Measurements from ENCODE around the gene GMEB2. TPM values are rescaled to one million over a fixed set of nuclear protein-coding genes. Genes with fewer than 3 reads are reported as not detected.

The GMEB2 gene
- total RNA-seq, 2 donors from 2014 or later, result 11.5 to 12.3 TPM

DNA sequence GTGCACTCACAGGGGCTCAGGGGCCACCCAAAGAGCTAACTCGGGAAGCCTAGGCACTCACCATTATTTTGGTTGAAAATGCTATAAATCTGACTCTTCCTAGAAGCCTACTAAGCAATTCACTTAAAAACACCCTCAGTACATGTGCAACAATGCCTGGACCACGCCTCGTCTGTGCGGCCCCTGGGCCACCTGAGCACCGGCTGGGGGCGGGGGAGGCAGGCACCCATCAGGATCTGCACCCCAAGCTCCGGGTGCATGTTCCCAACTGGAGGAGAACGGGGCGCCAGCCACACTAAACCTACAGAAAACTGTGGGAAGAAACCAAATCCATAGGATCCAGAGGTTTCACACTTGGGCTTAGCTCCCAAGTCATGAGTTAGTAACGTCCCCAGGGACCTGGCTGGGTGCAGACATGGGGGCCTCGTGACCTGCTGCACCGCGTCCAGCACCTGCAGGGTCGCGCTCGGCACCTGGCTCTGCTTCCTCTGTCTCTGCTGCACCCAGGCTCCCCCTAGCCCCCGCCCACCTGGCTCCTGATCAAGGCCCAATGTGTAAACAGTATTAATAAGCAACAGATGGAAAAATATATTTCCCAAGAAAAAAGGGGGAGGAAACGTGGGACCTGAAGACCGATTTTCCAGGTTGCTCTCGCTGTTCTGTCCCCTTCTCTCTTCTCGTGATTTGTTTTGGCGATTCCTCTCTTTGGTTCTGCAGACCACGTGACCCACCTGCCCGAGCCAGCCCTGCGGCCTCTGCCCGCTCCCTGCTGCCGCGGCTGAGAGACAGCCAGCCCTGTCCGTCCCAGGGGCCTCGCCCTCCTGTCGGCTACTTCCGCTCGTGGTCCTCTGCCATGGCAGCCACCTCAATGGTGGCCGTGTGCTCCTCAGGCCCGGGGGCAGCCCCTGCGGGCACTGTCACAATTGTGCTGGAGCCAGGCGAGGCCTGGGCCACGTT is 37.4 kb downstream of the GMEB2 start:
- H3K4me3 ChIP-seq (ENCODE audit: low read length), result no peak overlapping the region
- no peak overlapping the region for H3K9ac ChIP-seq (ENCODE audit: extremely low read depth, low read length, poor library complexity, severe bottlenecking)
- TF ChIP-seq CTCF (conservative IDR thresholded peaks at IDR 0.05), result no peak
- WGBS, 2 experiments (ENCODE audit: insufficient coverage in 1 of 2, insufficient read length in 1 of 2), result 92 to 97% methylated on average over 26 to 38 of the region's 38 CpGs
- peaks cover 5% of the 10 kb centered on the region for H3K4me1 Mint-ChIP-seq
- no peak overlapping the region for H3K27ac ChIP-seq (ENCODE audit: low read depth, low read length)
- no peaks in the 10 kb centered on the region for H3K9me3 Mint-ChIP-seq
- H3K36me3 ChIP-seq (ENCODE audit: control insufficient read depth, insufficient read depth, low read length), result no peaks in the 10 kb centered on the region
- H3K27ac Mint-ChIP-seq, result no peak overlapping the region
- H3K36me3 Mint-ChIP-seq (ENCODE audit: low read depth), result peaks cover 23% of the 10 kb centered on the region
- no peaks in the 10 kb centered on the region for H3K4me1 ChIP-seq (ENCODE audit: control insufficient read depth, insufficient read depth, low read length)
- no peaks in the 10 kb centered on the region for H3K9me3 ChIP-seq (ENCODE audit: control insufficient read depth, low read length)
- no peaks in the 10 kb centered on the region for H3K27me3 ChIP-seq (ENCODE audit: control insufficient read depth, insufficient read depth, low read length, poor library complexity, severe bottlenecking)
- no peak for DNase-seq
- no peak overlapping the region for H3K4me3 Mint-ChIP-seq
- no peaks in the 10 kb centered on the region for H3K27me3 Mint-ChIP-seq (ENCODE audit: insufficient read depth)

- Histone ChIP-seq H3K9me3 (ENCODE audit: control insufficient read depth, low read length) (no peaks in the 10 kb centered on the region), H3K27ac (ENCODE audit: low read depth, low read length) (no peak overlapping the region), H3K9ac (ENCODE audit: extremely low read depth, low read length, poor library complexity, severe bottlenecking) (no peak overlapping the region), H3K4me3 (ENCODE audit: low read length) (no peak overlapping the region), H3K27me3 (ENCODE audit: control insufficient read depth, insufficient read depth, low read length, poor library complexity, severe bottlenecking) (no peaks in the 10 kb centered on the region), H3K36me3 (ENCODE audit: control insufficient read depth, insufficient read depth, low read length) (no peaks in the 10 kb centered on the region), H3K4me1 (ENCODE audit: control insufficient read depth, insufficient read depth, low read length) (no peaks in the 10 kb centered on the region)
- Mint-ChIP-seq H3K27ac (peak overlapping the region; percentile 42), H3K27me3 (ENCODE audit: insufficient read depth) (no peaks in the 10 kb centered on the region), H3K4me3 (no peak overlapping the region), H3K4me1 (peaks cover 5% of the 10 kb centered on the region), H3K9me3 (no peaks in the 10 kb centered on the region), H3K36me3 (ENCODE audit: low read depth) (peaks cover 23% of the 10 kb centered on the region)
- WGBS, 2 experiments (ENCODE audit: insufficient coverage in 1 of 2, insufficient read length in 1 of 2), result 91 to 95% methylated on average over 4 to 11 of the region's 11 CpGs
- no peak for TF ChIP-seq CTCF (conservative IDR thresholded peaks at IDR 0.05)
- no peak for DNase-seq
Observed at GRCh38 chr20:63588641-63589041, 38.3 kb downstream of the GMEB2 start.

DNA sequence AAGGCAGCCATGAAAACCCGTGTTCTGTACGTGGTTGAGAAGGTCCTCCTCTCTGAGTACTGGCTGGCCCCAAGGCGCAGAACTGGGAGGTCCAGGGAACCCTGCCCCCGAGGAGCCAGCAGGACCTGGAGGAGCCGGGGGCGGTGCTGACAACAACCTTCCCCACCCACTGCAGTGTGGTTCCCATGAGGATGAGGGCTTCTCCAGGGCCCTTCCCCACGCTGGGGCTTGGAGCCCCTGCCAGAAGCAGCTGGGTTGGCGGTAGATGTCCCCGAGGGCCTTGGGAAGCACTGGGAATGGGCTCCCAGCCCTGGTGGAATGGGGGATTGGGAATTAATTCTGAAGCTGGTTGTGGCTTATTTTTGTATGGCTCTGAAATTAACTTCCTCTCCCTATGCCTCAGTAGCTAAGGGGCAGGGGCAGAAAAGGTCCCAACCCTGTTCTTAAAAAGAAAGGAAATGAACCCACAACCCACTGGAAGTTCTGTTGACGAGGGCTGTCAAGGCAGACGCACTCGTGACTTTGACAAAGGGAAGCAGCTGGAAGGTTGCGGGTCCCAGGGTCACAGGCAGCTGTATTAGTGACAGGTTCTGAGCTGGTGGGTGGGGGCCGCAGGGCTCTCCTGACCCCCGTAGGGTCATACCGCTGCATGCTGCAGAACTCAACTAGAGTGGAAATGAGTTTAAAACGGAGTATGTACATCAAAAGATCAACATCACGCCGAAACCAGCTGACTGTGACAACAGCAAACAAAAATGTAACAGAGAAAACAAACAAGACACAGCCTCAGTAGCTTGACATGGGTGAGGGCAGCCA is 38.9 kb downstream of the GMEB2 start:
- Histone ChIP-seq H3K9me3 (ENCODE audit: control insufficient read depth, low read length) (no peaks in the 10 kb centered on the region), H3K4me1 (ENCODE audit: control insufficient read depth, insufficient read depth, low read length) (no peaks in the 10 kb centered on the region), H3K4me3 (ENCODE audit: low read length) (no peak overlapping the region), H3K27me3 (ENCODE audit: control insufficient read depth, insufficient read depth, low read length, poor library complexity, severe bottlenecking) (no peaks in the 10 kb centered on the region), H3K9ac (ENCODE audit: extremely low read depth, low read length, poor library complexity, severe bottlenecking) (no peak overlapping the region), H3K27ac (ENCODE audit: low read depth, low read length) (peak overlapping the region; percentile 17), H3K36me3 (ENCODE audit: control insufficient read depth, insufficient read depth, low read length) (no peaks in the 10 kb centered on the region)
- H3K4me3 Mint-ChIP-seq, result no peak overlapping the region
- 80 to 87% methylated on average over 11 to 19 of the region's 19 CpGs for WGBS, 2 experiments (ENCODE audit: insufficient coverage in 1 of 2, insufficient read length in 1 of 2)
- no peaks in the 10 kb centered on the region for H3K27me3 Mint-ChIP-seq (ENCODE audit: insufficient read depth)
- H3K9me3 Mint-ChIP-seq, result no peaks in the 10 kb centered on the region
- peak overlapping the region; percentile 42 for H3K27ac Mint-ChIP-seq
- H3K36me3 Mint-ChIP-seq (ENCODE audit: low read depth), result peaks cover 16% of the 10 kb centered on the region
- peaks cover 5% of the 10 kb centered on the region for H3K4me1 Mint-ChIP-seq
- no peak for DNase-seq
- TF ChIP-seq CTCF (conservative IDR thresholded peaks at IDR 0.05), result no peak
